HG02759 (cell line): ENCODE data around the gene HEPACAM2.

Source experiments
- ATAC-seq: cut with Tn5 transposase; IDR thresholded peaks from one replicate; pipeline ENCODE4 v1.9.1; 2021; ENCODE audit warnings: mild to moderate bottlenecking, moderate library complexity; ENCODE audit not compliant: unreplicated experiment

The HEPACAM2 gene

GRCh38 chr7:93226310-93226709 lies at the start of gene HEPACAM2:
Gene HEPACAM2 (minus strand): TSS chr7:93226469.
- ATAC-seq = no peak

- no peak for ATAC-seq
These were observed 39.0 kb upstream of the HEPACAM2 start for GRCh38 chr7:93265220-93265619.

- no peak for ATAC-seq
These were observed 36.3 kb upstream of the HEPACAM2 start for GRCh38 chr7:93262535-93262934.

GRCh38 chr7:93258661-93259060 lies 32.4 kb upstream of the HEPACAM2 start:
- ATAC-seq = no peak

- no peak for ATAC-seq
These were observed 23.4 kb upstream of the HEPACAM2 start for GRCh38 chr7:93249491-93250148.

GRCh38 chr7:93245525-93246432 lies 19.5 kb upstream of the HEPACAM2 start:
- ATAC-seq = no peak

GRCh38 chr7:93242106-93242505 lies 15.8 kb upstream of the HEPACAM2 start:
- ATAC-seq = no peak

GRCh38 chr7:93239824-93240223 lies 13.6 kb upstream of the HEPACAM2 start:
- ATAC-seq = no peak

- no peak for ATAC-seq
These were observed 12.5 kb upstream of the HEPACAM2 start for GRCh38 chr7:93238748-93239147.

- ATAC-seq = no peak
These were observed 11.9 kb upstream of the HEPACAM2 start for GRCh38 chr7:93238131-93238530.

- ATAC-seq = no peak
These were observed 9.3 kb upstream of the HEPACAM2 start for GRCh38 chr7:93235541-93235940.

- ATAC-seq = peak; percentile 4
These were observed 6.4 kb upstream of the HEPACAM2 start for GRCh38 chr7:93232673-93233018.

GRCh38 chr7:93231799-93232672 lies 5.8 kb upstream of the HEPACAM2 start, which contains the start of gene VPS50:
Gene VPS50 (plus strand): TSS chr7:93232366. CDS start chr7:93232468, 102 bp downstream.
- peak; percentile 99 for ATAC-seq

- no peak for ATAC-seq
These were observed 5.0 kb upstream of the HEPACAM2 start for GRCh38 chr7:93231259-93231658.

GRCh38 chr7:93228302-93228701 lies 2.0 kb upstream of the HEPACAM2 start:
- ATAC-seq = no peak

GRCh38 chr7:93219868-93220267 lies 6.4 kb downstream of the HEPACAM2 start:
- ATAC-seq = no peak

- ATAC-seq = no peak
These were observed 7.1 kb downstream of the HEPACAM2 start for GRCh38 chr7:93218997-93219827.

GRCh38 chr7:93212881-93213280 lies 13.4 kb downstream of the HEPACAM2 start:
- ATAC-seq = no peak

GRCh38 chr7:93211228-93211818 lies 14.9 kb downstream of the HEPACAM2 start:
- no peak for ATAC-seq

- ATAC-seq = no peak
These were observed 21.2 kb downstream of the HEPACAM2 start for GRCh38 chr7:93205046-93205445.
